GM19351 (cell line): ENCODE measurements around the gene TRIM9.
"Not testable (repeated sequence)": the region's sequence is repeated elsewhere in the genome, so short reads cannot be mapped to it uniquely, and the experiment has no call there.

ENCODE experiments used
- ATAC-seq: cut with Tn5 transposase; IDR thresholded peaks from one replicate; pipeline ENCODE4 v1.9.1; 2021; ENCODE audit warnings: mild to moderate bottlenecking, moderate library complexity; ENCODE audit not compliant: unreplicated experiment

TRIM9 gene

GRCh38 chr14:51006324-51006723, 88.6 kb downstream of the TRIM9 start:
- no peak for ATAC-seq

GRCh38 chr14:51004801-51005526, 89.9 kb downstream of the TRIM9 start:
- ATAC-seq: no peak

- no peak for ATAC-seq
Observed at GRCh38 chr14:51004352-51004800, 90.5 kb downstream of the TRIM9 start.

- no peak for ATAC-seq
Observed at GRCh38 chr14:51002406-51002999, 92.4 kb downstream of the TRIM9 start.

- ATAC-seq: no peak
Observed at GRCh38 chr14:51000566-51000965, 94.3 kb downstream of the TRIM9 start.

- no peak for ATAC-seq
Observed at GRCh38 chr14:50999726-51000125, 95.2 kb downstream of the TRIM9 start.

GRCh38 chr14:50998612-50999011, 96.3 kb downstream of the TRIM9 start:
- ATAC-seq: no peak

GRCh38 chr14:50997712-50998111, 97.2 kb downstream of the TRIM9 start:
- ATAC-seq: no peak

GRCh38 chr14:50994158-50994557, 100.7 kb downstream of the TRIM9 start:
- not testable (repeated sequence) for ATAC-seq

- no peak for ATAC-seq
Observed at GRCh38 chr14:50985859-50986331, 109.0 kb downstream of the TRIM9 start.

- no peak for ATAC-seq
Observed at GRCh38 chr14:50985124-50985858, 109.6 kb downstream of the TRIM9 start.

GRCh38 chr14:50984036-50984710, 110.7 kb downstream of the TRIM9 start:
- no peak for ATAC-seq

GRCh38 chr14:50979941-50980850, 114.7 kb downstream of the TRIM9 start:
- no peak for ATAC-seq

- ATAC-seq: peak; percentile 88
Observed at GRCh38 chr14:50978888-50979287, 116.0 kb downstream of the TRIM9 start.

- ATAC-seq: no peak
Observed at GRCh38 chr14:50978529-50978871, 116.4 kb downstream of the TRIM9 start.

GRCh38 chr14:50977863-50978528, 116.9 kb downstream of the TRIM9 start:
- no peak for ATAC-seq

- ATAC-seq: no peak
Observed at GRCh38 chr14:50974118-50974517, 120.8 kb downstream of the TRIM9 start.

- no peak for ATAC-seq
Observed at GRCh38 chr14:50972734-50973133, 122.2 kb downstream of the TRIM9 start.

- no peak for ATAC-seq
Observed at GRCh38 chr14:50970886-50971781, 123.8 kb downstream of the TRIM9 start.
